ENCODE measurements around the gene NARF. TPM values are rescaled to one million over a fixed set of nuclear protein-coding genes. Genes with fewer than 3 reads are reported as not detected.

The NARF gene
- total and polyA plus RNA-seq, 2 of the 8 experiments (the other 6 are each of a cell fraction or from before 2014, with no cell fraction given) = 97.4 to 131 TPM

GRCh38 chr17:82468692-82469091, 10.2 kb downstream of the NARF start:
- Histone ChIP-seq H4K5ac (ENCODE audit: insufficient read length, low read depth, low read length) (no peak overlapping the region), H3K23me2 (ENCODE audit: low read depth, low read length) (no peaks in the 10 kb centered on the region), H3K4me3 (ENCODE audit: extremely low read depth in 1 of 4, insufficient read depth in 2 of 4, low read depth in 3 of 4, low read length in 4 of 4) (no peak overlapping the region), H2AFZ (ENCODE audit: low read length) (no peak overlapping the region), H2AK5ac (ENCODE audit: low read depth, low read length) (no peak overlapping the region), H2BK120ac (replicated peaks; ENCODE audit: low read depth, low read length) (no peak overlapping the region), H3K27me3 (replicated peaks in 1 of 4; ENCODE audit: control insufficient read depth in 3 of 4, extremely low read depth in 1 of 4, insufficient read depth in 3 of 4, low read length in 3 of 4) (no peaks in the 10 kb centered on the region), H3K9ac (replicated peaks in 1 of 4; ENCODE audit: extremely low read depth in 1 of 4, low read depth in 3 of 4, low read length in 3 of 4) (no peak overlapping the region), H2BK12ac (ENCODE audit: low read depth, low read length) (no peak overlapping the region), H3K23ac (ENCODE audit: insufficient read length) (no peak overlapping the region), H2BK20ac (ENCODE audit: low read length) (no peak overlapping the region), H4K8ac (ENCODE audit: extremely low read depth, insufficient read depth, low read length) (no peak overlapping the region), H4K20me1 (replicated peaks in 1 of 2; ENCODE audit: control insufficient read depth in 1 of 2, insufficient read depth in 2 of 2, low read length in 2 of 2) (peaks cover 0 to 4% of the 10 kb centered on the region in 2 experiments), H3K4me1 (replicated peaks in 1 of 4; ENCODE audit: control insufficient read depth in 3 of 4, insufficient read depth in 4 of 4, low read length in 3 of 4) (no peaks in the 10 kb centered on the region), H3K9me3 (ENCODE audit: insufficient read depth in 2 of 2, low read depth in 1 of 2, low read length in 1 of 2) (no peaks in the 10 kb centered on the region), H3K56ac (replicated peaks; ENCODE audit: insufficient read length, low read depth, low read length) (no peak overlapping the region), H2BK5ac (ENCODE audit: low read depth, low read length) (no peak overlapping the region), H3K18ac (ENCODE audit: extremely low read depth, low read length) (no peak overlapping the region), H3K79me1 (ENCODE audit: low read depth, low read length) (no peaks in the 10 kb centered on the region), H3K27ac (ENCODE audit: low read depth, low read length) (no peak overlapping the region), H3K14ac (ENCODE audit: insufficient read length) (no peak overlapping the region), H2BK15ac (ENCODE audit: low read length) (no peak overlapping the region), H3K4me2 (ENCODE audit: insufficient read depth in 1 of 2, low read depth in 2 of 2, low read length in 2 of 2) (no peak overlapping the region), H3K36me3 (ENCODE audit: control insufficient read depth in 2 of 4, insufficient read depth in 4 of 4, low read length in 3 of 4) (peaks cover 18 to 38% (median 33%) of the 10 kb centered on the region in 4 experiments), H3K79me2 (ENCODE audit: control insufficient read depth in 1 of 2, insufficient read depth in 2 of 2, low read length in 2 of 2) (no peaks in the 10 kb centered on the region), H4K91ac (replicated peaks; ENCODE audit: insufficient read length, low read length) (no peak overlapping the region), H3K4ac (replicated peaks; ENCODE audit: insufficient read length, low read depth, low read length) (no peak overlapping the region)
- TF ChIP-seq TEAD4 (IDR thresholded peaks at IDR 0.05; ENCODE audit: low read depth, low read length) (no peak), RFX5 (IDR thresholded peaks at IDR 0.05; ENCODE audit: borderline replicate concordance, low read depth, low read length) (no peak), SIX5 (IDR thresholded peaks at IDR 0.05; ENCODE audit: low read depth, low read length) (no peak), CBX8 (IDR thresholded peaks at IDR 0.05; ENCODE audit: borderline replicate concordance, low read depth, low read length) (no peak)
- POLR2A ChIA-PET (ENCODE audit: partially characterized antibody) = interaction anchor here (1.0 kb wide), 1 partner anchor 10 kb away, joined by 3 read pairs; no protein-coding TSS in a partner anchor
- DNase-seq (ENCODE audit: low read depth in 1 of 2, low spot score in 2 of 2) (no peak), FAIRE-seq (no peak)
- WGBS, 2 experiments (ENCODE audit: extremely low coverage in 1 of 2, insufficient coverage in 1 of 2, insufficient read length in 1 of 2, insufficient replicate concordance in 2 of 2, low coverage in 1 of 2, low lambda C conversion rate in 2 of 2, missing lambda C conversion rate in 1 of 2) = 89% methylated on average over 7 of the region's 7 CpGs; no CpG with 5 or more reads in 1 of the 2 experiments
- CTCF ChIA-PET (ENCODE audit: partially characterized antibody) = no interaction called here
